ENCODE measurements around the gene LCMT1. TPM values are rescaled to one million over a fixed set of nuclear protein-coding genes. Genes with fewer than 3 reads are reported as not detected.

Gene LCMT1
- total and polyA plus RNA-seq, 9 of the 15 experiments (the other 6 are each of a cell fraction or from before 2014, with no cell fraction given) = 20.0 to 42.8 (median 32.3) TPM

DNA sequence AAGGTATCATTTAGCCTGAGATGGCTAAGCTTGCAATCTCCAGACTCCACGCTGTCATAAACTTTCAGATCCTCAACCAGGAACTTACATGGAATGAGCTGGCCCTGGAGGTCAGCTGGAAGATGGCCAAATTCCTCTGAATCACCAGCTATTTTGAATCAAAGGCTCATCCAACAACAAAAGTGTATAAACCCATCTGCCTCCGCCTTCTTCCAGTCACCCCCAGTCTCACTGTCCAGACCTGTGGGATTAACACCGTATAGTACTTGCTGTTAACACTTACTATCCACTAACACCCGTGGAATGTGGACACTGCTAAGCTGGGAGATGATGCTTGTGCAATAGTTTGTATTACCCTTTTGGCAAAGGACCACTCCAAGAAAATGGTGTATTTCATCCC, 1.9 kb upstream of the LCMT1 start:
- Histone ChIP-seq H3K27ac (ENCODE audit: extremely low read depth, low read depth, low read length) (peak overlapping the region; percentile 38; the same call in 2 of the 3 replicates), H3K79me2 (ENCODE audit: control insufficient read depth, insufficient read depth, low read length) (peaks cover 35% of the 10 kb centered on the region), H3K27me3 (ENCODE audit: control insufficient read depth in 2 of 2, insufficient read depth in 2 of 2, low read length in 2 of 2) (no peaks in the 10 kb centered on the region), H3K4me1 (replicated peaks in 1 of 2; ENCODE audit: control insufficient read depth in 2 of 2, insufficient read depth in 2 of 2, low read length in 2 of 2) (peaks cover 17 to 26% of the 10 kb centered on the region in 2 experiments), H3K4me2 (ENCODE audit: insufficient read depth, low read length) (peak overlapping the region; percentile 49), H2AFZ (ENCODE audit: low read depth, low read length) (0 out of 2 replicates have a peak overlapping the region, but pooled peaks have one; percentile 4), H3K9ac (ENCODE audit: insufficient read depth in 1 of 2, low read depth in 2 of 2, low read length in 2 of 2) (peak overlapping the region; percentile 47 to 93; a peak in 3 of 4 replicates), H3K9me1 (ENCODE audit: control insufficient read depth, insufficient read depth, low read length) (no peaks in the 10 kb centered on the region), H3K9me3 (replicated peaks; ENCODE audit: control insufficient read depth, insufficient read depth, low read depth, low read length) (no peaks in the 10 kb centered on the region), H3K36me3 (ENCODE audit: control insufficient read depth, insufficient read depth, low read length) (no peaks in the 10 kb centered on the region), H4K20me1 (replicated peaks; ENCODE audit: control insufficient read depth, insufficient read depth, low read length) (no peaks in the 10 kb centered on the region), H3K4me3 (no peak overlapping the region)
- BruUV-seq (replicated peaks) = no TSS peak
- TF ChIP-seq CEBPB (tag; IDR thresholded peaks at IDR 0.05) = peak; percentile 68
- TF ChIP-seq NFIC (IDR thresholded peaks at IDR 0.05) = peak; percentile 89
- TF ChIP-seq, protein P1, sequence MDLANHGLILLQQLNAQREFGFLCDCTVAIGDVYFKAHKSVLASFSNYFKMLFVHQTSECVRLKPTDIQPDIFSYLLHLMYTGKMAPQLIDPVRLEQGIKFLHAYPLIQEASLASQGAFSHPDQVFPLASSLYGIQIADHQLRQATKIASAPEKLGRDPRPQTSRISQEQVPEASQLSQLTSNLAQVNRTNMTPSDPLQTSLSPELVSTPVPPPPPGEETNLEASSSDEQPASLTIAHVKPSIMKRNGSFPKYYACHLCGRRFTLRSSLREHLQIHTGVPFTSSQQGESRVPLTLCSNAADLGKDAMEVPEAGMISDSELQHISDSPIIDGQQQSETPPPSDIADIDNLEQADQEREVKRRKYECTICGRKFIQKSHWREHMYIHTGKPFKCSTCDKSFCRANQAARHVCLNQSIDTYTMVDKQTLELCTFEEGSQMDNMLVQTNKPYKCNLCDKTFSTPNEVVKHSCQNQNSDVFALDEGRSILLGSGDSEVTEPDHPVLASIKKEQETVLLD (IDR thresholded peaks at IDR 0.05) = 0 out of 2 replicates have a peak, but pooled peaks have one; percentile 32
- TF ChIP-seq FOSL1 (tag; conservative IDR thresholded peaks at IDR 0.05) = peak; percentile 22; the same call in 1 of the 2 replicates
- peak; percentile 11; the same call in 1 of the 2 replicates for TF ChIP-seq JUND (IDR thresholded peaks at IDR 0.05; ENCODE audit: borderline replicate concordance, low read depth, low read length)
- TF ChIP-seq JUND (tag; IDR thresholded peaks at IDR 0.05; ENCODE audit: borderline replicate concordance, low read depth, low read length) = no peak
- TF ChIP-seq, protein P2, sequence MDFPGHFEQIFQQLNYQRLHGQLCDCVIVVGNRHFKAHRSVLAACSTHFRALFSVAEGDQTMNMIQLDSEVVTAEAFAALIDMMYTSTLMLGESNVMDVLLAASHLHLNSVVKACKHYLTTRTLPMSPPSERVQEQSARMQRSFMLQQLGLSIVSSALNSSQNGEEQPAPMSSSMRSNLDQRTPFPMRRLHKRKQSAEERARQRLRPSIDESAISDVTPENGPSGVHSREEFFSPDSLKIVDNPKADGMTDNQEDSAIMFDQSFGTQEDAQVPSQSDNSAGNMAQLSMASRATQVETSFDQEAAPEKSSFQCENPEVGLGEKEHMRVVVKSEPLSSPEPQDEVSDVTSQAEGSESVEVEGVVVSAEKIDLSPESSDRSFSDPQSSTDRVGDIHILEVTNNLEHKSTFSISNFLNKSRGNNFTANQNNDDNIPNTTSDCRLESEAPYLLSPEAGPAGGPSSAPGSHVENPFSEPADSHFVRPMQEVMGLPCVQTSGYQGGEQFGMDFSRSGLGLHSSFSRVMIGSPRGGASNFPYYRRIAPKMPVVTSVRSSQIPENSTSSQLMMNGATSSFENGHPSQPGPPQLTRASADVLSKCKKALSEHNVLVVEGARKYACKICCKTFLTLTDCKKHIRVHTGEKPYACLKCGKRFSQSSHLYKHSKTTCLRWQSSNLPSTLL (IDR thresholded peaks at IDR 0.05) = no peak
- 0 out of 2 replicates have a peak, but pooled peaks have one; percentile 15 for TF ChIP-seq CEBPG (CRISPR knock-in tag; IDR thresholded peaks at IDR 0.05)
- TF ChIP-seq CEBPG (tag; conservative IDR thresholded peaks at IDR 0.05 in 1 of 2, IDR thresholded peaks at IDR 0.05 in 1 of 2) = no peak
- no peak for TF ChIP-seq ZC3H8 (IDR thresholded peaks at IDR 0.05)
- TF ChIP-seq ARID1B (IDR thresholded peaks at IDR 0.05) = 0 out of 2 replicates have a peak, but pooled peaks have one; percentile 7
- no peak for TF ChIP-seq HNRNPH1 (optimal IDR thresholded peaks at IDR 0.05; ENCODE audit: low read depth, low read length)
- FAIRE-seq (peak; percentile 59), DNase-seq (ENCODE audit: extremely low read depth in 1 of 4, low spot score in 3 of 4) (peak in 2 of 4 experiments; percentile 27 to 74), ATAC-seq (no peak)
- intact Hi-C loops (cut with micrococcal nuclease) (loop anchor here (5.0 kb wide), 1 partner anchor 202 kb away; no protein-coding TSS in a partner anchor), in situ Hi-C loops (cut with MboI) (loop anchor here (10.0 kb wide), 1 partner anchor 205 kb away; no protein-coding TSS in a partner anchor)
- POLR2A ChIA-PET = interaction anchor here (0.6 to 1.4 kb wide), 4 partner anchors 8 to 224 kb away, joined by 3 to 4 read pairs (median 3); no protein-coding TSS in a partner anchor
- CTCF ChIA-PET (ENCODE audit: low intra/inter-chr PET ratio) = no interaction called here
- 37% methylated on average over 4 of the region's 4 CpGs for WGBS (ENCODE audit: insufficient coverage, low coverage, missing lambda C conversion rate)

All from K562 (cell line).